22Rv1 (cell line): ENCODE measurements around the gene ACKR3.

Source experiments
- H3K27ac ChIP-seq: fragments of 450-650 bp; 2 replicates; pipeline ENCODE4 v1.5.1; 2017
- ZFX ChIP-seq: fragments of 450-650 bp; IDR thresholded peaks from 2 replicates; pipeline ENCODE4 v1.6.1; 2017; ENCODE audit warnings: antibody characterized with exemption, borderline replicate concordance
- TF ChIP-seq, protein P1 (sequence below): fragments of 450-650 bp; IDR thresholded peaks from 2 replicates; pipeline ENCODE4 v1.5.1; 2017; ENCODE audit warnings: mild to moderate bottlenecking

ACKR3 gene

DNA sequence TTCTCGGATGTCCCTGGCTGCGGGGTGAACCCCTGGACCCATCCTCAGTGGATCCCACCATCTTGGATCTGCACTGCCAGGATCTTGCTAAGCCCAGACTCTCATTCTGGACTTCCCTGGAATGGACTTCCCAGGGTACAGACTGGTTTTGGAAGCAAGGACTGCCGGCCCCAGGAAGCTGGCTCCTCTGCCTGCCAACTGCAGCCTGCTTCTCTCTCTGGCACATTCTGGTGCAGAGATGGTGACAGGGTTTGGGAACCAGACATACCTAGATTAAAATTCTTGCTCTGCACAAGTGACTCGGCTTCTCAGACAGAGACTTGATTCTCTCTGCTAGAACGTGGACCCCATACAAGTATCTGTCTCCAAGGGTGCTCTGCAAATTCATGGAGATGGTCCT is 29.4 kb downstream of the ACKR3 start:
- H3K27ac ChIP-seq, result no peak overlapping the region
- TF ChIP-seq, protein P1, sequence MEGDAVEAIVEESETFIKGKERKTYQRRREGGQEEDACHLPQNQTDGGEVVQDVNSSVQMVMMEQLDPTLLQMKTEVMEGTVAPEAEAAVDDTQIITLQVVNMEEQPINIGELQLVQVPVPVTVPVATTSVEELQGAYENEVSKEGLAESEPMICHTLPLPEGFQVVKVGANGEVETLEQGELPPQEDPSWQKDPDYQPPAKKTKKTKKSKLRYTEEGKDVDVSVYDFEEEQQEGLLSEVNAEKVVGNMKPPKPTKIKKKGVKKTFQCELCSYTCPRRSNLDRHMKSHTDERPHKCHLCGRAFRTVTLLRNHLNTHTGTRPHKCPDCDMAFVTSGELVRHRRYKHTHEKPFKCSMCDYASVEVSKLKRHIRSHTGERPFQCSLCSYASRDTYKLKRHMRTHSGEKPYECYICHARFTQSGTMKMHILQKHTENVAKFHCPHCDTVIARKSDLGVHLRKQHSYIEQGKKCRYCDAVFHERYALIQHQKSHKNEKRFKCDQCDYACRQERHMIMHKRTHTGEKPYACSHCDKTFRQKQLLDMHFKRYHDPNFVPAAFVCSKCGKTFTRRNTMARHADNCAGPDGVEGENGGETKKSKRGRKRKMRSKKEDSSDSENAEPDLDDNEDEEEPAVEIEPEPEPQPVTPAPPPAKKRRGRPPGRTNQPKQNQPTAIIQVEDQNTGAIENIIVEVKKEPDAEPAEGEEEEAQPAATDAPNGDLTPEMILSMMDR, result no peak
- TF ChIP-seq ZFX, result no peak

GRCh38 chr2:236600158-236600557 is 30.5 kb downstream of the ACKR3 start:
- TF ChIP-seq, protein P1, result no peak
- TF ChIP-seq ZFX, result no peak
- no peak overlapping the region for H3K27ac ChIP-seq

GRCh38 chr2:236600892-236601291 is 31.3 kb downstream of the ACKR3 start:
- no peak overlapping the region for H3K27ac ChIP-seq
- no peak for TF ChIP-seq ZFX
- TF ChIP-seq, protein P1, result no peak

GRCh38 chr2:236601316-236602202 is 31.9 kb downstream of the ACKR3 start:
- TF ChIP-seq, protein P1, result no peak
- no peak for TF ChIP-seq ZFX
- no peak overlapping the region for H3K27ac ChIP-seq

- no peak overlapping the region for H3K27ac ChIP-seq
- TF ChIP-seq, protein P1, result no peak
Observed at GRCh38 chr2:236602678-236603077, 33.1 kb downstream of the ACKR3 start.

DNA sequence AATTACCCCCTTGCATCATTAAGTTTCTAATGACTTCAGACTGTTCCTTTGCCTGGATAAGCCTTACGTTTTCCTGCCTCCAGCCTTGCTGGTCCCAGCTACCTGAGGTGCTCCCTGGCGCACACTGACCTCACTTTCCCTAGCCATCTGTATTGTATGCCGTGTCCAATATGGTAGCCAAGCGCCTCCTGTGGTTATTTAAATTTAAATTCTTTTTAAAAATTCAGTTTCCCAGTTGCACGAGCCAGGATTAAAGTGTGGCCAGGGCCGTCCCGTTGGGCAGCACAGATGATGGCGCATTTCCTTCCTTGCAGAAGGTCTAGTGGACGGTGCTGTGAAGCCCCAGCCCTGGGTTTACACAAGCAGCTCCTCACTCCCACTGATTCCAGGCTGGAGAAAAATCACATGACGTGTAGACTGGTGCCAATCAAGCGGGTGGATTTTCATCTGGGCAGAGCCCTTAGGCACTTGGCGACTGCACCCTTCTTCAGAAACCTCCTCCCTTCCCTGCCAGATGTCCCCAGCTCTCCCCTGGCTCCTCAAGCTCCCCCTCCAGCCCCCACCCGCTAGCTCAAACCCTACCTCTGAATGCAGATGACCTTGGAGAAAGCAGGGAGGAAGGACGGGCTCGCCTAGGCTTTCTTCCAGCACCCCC is 33.9 kb downstream of the ACKR3 start:
- TF ChIP-seq ZFX, result no peak
- TF ChIP-seq, protein P1, result no peak

More for the DNA sequence above, 33.9 kb downstream of the ACKR3 start:
- H3K27ac ChIP-seq, result no peak overlapping the region
